ENCODE results near the gene PDE7B.
A peak's percentile ranks its signal among the peaks of the same experiment; 100 is the strongest.

PDE7B gene

GRCh38 chr6:135904666-135905065, 53.2 kb downstream of the PDE7B start:
- H3K27ac ChIP-seq (ENCODE audit: low read depth, low read length), result no peak overlapping the region
- H4K5ac ChIP-seq (ENCODE audit: low read length), result no peak overlapping the region
- H3K56ac ChIP-seq (ENCODE audit: low read length), result no peak overlapping the region
- no peak overlapping the region for H3K9ac ChIP-seq (ENCODE audit: low read length)
- no peak for DNase-seq
- no peak overlapping the region for H3K4me2 ChIP-seq (ENCODE audit: low read length)
- H3K4me1 ChIP-seq (ENCODE audit: control insufficient read depth, low read depth, low read length), result no peaks in the 10 kb centered on the region
- H2BK120ac ChIP-seq (ENCODE audit: low read depth, low read length), result no peak overlapping the region
- no peaks in the 10 kb centered on the region for H3K79me1 ChIP-seq (ENCODE audit: low read length)
- no peak overlapping the region for H2BK15ac ChIP-seq (replicated peaks; ENCODE audit: low read depth)
- H2BK5ac ChIP-seq (ENCODE audit: low read length), result no peak overlapping the region
- no peak overlapping the region for H4K8ac ChIP-seq (ENCODE audit: low read depth, low read length)
- H3K23ac ChIP-seq (ENCODE audit: low read length), result no peak overlapping the region
- WGBS (ENCODE audit: extremely low coverage, insufficient coverage, low lambda C conversion rate), result no CpG with 5 or more reads among the region's 2 CpGs
- no peaks in the 10 kb centered on the region for H3K79me2 ChIP-seq (ENCODE audit: control insufficient read depth, insufficient read depth, low read length)
- H3K18ac ChIP-seq (ENCODE audit: low read length), result no peak overlapping the region
- no peak overlapping the region for H3K4ac ChIP-seq (ENCODE audit: low read depth, low read length)
- no peaks in the 10 kb centered on the region for H3K36me3 ChIP-seq (ENCODE audit: control insufficient read depth, insufficient read depth, low read length)
- no peak overlapping the region for H3K4me3 ChIP-seq (ENCODE audit: low read length)
- no peaks in the 10 kb centered on the region for H3K27me3 ChIP-seq (ENCODE audit: insufficient read depth, low read length, poor library complexity)
- no peak overlapping the region for H2AK5ac ChIP-seq (ENCODE audit: low read length)

GRCh38 chr6:135905604-135906300, 54.3 kb downstream of the PDE7B start:
- Histone ChIP-seq H3K23ac (ENCODE audit: low read length) (no peak overlapping the region), H3K4me1 (ENCODE audit: control insufficient read depth, low read depth, low read length) (no peaks in the 10 kb centered on the region), H3K79me1 (ENCODE audit: low read length) (no peaks in the 10 kb centered on the region), H2BK120ac (ENCODE audit: low read depth, low read length) (no peak overlapping the region), H3K79me2 (ENCODE audit: control insufficient read depth, insufficient read depth, low read length) (no peaks in the 10 kb centered on the region), H2BK15ac (replicated peaks; ENCODE audit: low read depth) (no peak overlapping the region), H4K5ac (ENCODE audit: low read length) (no peak overlapping the region), H3K27ac (ENCODE audit: low read depth, low read length) (no peak overlapping the region), H3K56ac (ENCODE audit: low read length) (no peak overlapping the region), H3K27me3 (ENCODE audit: insufficient read depth, low read length, poor library complexity) (no peaks in the 10 kb centered on the region), H3K36me3 (ENCODE audit: control insufficient read depth, insufficient read depth, low read length) (no peaks in the 10 kb centered on the region), H3K18ac (ENCODE audit: low read length) (no peak overlapping the region), H3K9ac (ENCODE audit: low read length) (no peak overlapping the region), H4K8ac (ENCODE audit: low read depth, low read length) (no peak overlapping the region), H3K4me2 (ENCODE audit: low read length) (no peak overlapping the region), H2AK5ac (ENCODE audit: low read length) (no peak overlapping the region), H2BK5ac (ENCODE audit: low read length) (no peak overlapping the region), H3K4me3 (ENCODE audit: low read length) (no peak overlapping the region), H3K4ac (ENCODE audit: low read depth, low read length) (no peak overlapping the region)
- no CpG with 5 or more reads among the region's 18 CpGs for WGBS (ENCODE audit: extremely low coverage, insufficient coverage, low lambda C conversion rate)
- no peak for DNase-seq

GRCh38 chr6:135906542-135906941, 55.0 kb downstream of the PDE7B start:
- Histone ChIP-seq H3K4me1 (ENCODE audit: control insufficient read depth, low read depth, low read length) (no peaks in the 10 kb centered on the region), H3K23ac (ENCODE audit: low read length) (no peak overlapping the region), H3K56ac (ENCODE audit: low read length) (no peak overlapping the region), H4K5ac (ENCODE audit: low read length) (no peak overlapping the region), H3K4me2 (ENCODE audit: low read length) (no peak overlapping the region), H3K4me3 (ENCODE audit: low read length) (no peak overlapping the region), H2BK5ac (ENCODE audit: low read length) (no peak overlapping the region), H2AK5ac (ENCODE audit: low read length) (no peak overlapping the region), H3K36me3 (ENCODE audit: control insufficient read depth, insufficient read depth, low read length) (no peaks in the 10 kb centered on the region), H3K18ac (ENCODE audit: low read length) (no peak overlapping the region), H3K27ac (ENCODE audit: low read depth, low read length) (no peak overlapping the region), H3K79me1 (ENCODE audit: low read length) (no peaks in the 10 kb centered on the region), H3K79me2 (ENCODE audit: control insufficient read depth, insufficient read depth, low read length) (no peaks in the 10 kb centered on the region), H4K8ac (ENCODE audit: low read depth, low read length) (peak overlapping the region; percentile 65), H2BK120ac (ENCODE audit: low read depth, low read length) (no peak overlapping the region), H3K4ac (ENCODE audit: low read depth, low read length) (no peak overlapping the region), H3K9ac (ENCODE audit: low read length) (no peak overlapping the region), H2BK15ac (replicated peaks; ENCODE audit: low read depth) (no peak overlapping the region), H3K27me3 (ENCODE audit: insufficient read depth, low read length, poor library complexity) (no peaks in the 10 kb centered on the region)
- no CpG with 5 or more reads among the region's 3 CpGs for WGBS (ENCODE audit: extremely low coverage, insufficient coverage, low lambda C conversion rate)
- no peak for DNase-seq

DNA sequence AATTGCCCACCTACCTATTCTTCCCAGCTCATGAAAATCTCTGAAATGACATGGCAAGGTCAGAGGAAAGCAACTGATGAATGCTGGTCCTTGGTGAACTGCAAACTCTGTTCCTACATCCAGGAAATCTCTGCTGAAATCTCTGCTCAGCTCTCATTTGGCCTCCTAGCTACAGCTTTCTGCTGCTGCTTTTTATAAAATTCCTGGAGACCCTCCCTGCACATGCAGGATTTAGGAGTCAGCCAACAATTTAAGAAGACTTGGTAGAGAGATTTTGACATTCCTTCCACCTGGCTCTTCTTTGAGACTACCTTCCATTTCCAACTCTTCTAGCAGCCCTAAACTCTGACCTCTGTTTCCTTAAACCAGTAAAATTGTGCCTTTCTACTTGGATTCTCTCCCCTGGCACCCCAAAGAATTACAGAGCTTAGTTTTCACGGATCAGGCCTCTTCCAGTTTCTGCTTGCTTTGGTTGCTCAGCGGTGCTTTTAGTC, 55.5 kb downstream of the PDE7B start:
- no peak overlapping the region for H2BK15ac ChIP-seq (replicated peaks; ENCODE audit: low read depth)
- DNase-seq, result peak; percentile 13
- H3K23ac ChIP-seq (ENCODE audit: low read length), result no peak overlapping the region
- peak overlapping the region; percentile 65 for H4K8ac ChIP-seq (ENCODE audit: low read depth, low read length)
- H3K36me3 ChIP-seq (ENCODE audit: control insufficient read depth, insufficient read depth, low read length), result no peaks in the 10 kb centered on the region
- H3K4ac ChIP-seq (ENCODE audit: low read depth, low read length), result no peak overlapping the region
- no peak overlapping the region for H3K9ac ChIP-seq (ENCODE audit: low read length)
- H2AK5ac ChIP-seq (ENCODE audit: low read length), result no peak overlapping the region
- H3K56ac ChIP-seq (ENCODE audit: low read length), result no peak overlapping the region
- no peak overlapping the region for H3K4me2 ChIP-seq (ENCODE audit: low read length)
- H3K18ac ChIP-seq (ENCODE audit: low read length), result peak overlapping the region; percentile 22
- H3K27ac ChIP-seq (ENCODE audit: low read depth, low read length), result no peak overlapping the region
- no peaks in the 10 kb centered on the region for H3K79me1 ChIP-seq (ENCODE audit: low read length)
- H4K5ac ChIP-seq (ENCODE audit: low read length), result no peak overlapping the region
- no CpG with 5 or more reads among the region's 2 CpGs for WGBS (ENCODE audit: extremely low coverage, insufficient coverage, low lambda C conversion rate)
- H2BK120ac ChIP-seq (ENCODE audit: low read depth, low read length), result peak overlapping the region; percentile 9
- H3K4me3 ChIP-seq (ENCODE audit: low read length), result no peak overlapping the region
- H3K27me3 ChIP-seq (ENCODE audit: insufficient read depth, low read length, poor library complexity), result no peaks in the 10 kb centered on the region
- H3K4me1 ChIP-seq (ENCODE audit: control insufficient read depth, low read depth, low read length), result no peaks in the 10 kb centered on the region
- no peaks in the 10 kb centered on the region for H3K79me2 ChIP-seq (ENCODE audit: control insufficient read depth, insufficient read depth, low read length)
- H2BK5ac ChIP-seq (ENCODE audit: low read length), result no peak overlapping the region

- H3K79me2 ChIP-seq (ENCODE audit: control insufficient read depth, insufficient read depth, low read length), result no peaks in the 10 kb centered on the region
- no peak overlapping the region for H3K18ac ChIP-seq (ENCODE audit: low read length)
- no peak overlapping the region for H3K4me2 ChIP-seq (ENCODE audit: low read length)
- no peaks in the 10 kb centered on the region for H3K36me3 ChIP-seq (ENCODE audit: control insufficient read depth, insufficient read depth, low read length)
- WGBS (ENCODE audit: extremely low coverage, insufficient coverage, low lambda C conversion rate), result no CpG with 5 or more reads among the region's 9 CpGs
- no peak overlapping the region for H3K23ac ChIP-seq (ENCODE audit: low read length)
- peak; percentile 88 for DNase-seq
- no peak overlapping the region for H2BK120ac ChIP-seq (ENCODE audit: low read depth, low read length)
- no peak overlapping the region for H3K56ac ChIP-seq (ENCODE audit: low read length)
- no peak overlapping the region for H4K5ac ChIP-seq (ENCODE audit: low read length)
- no peak overlapping the region for H3K4ac ChIP-seq (ENCODE audit: low read depth, low read length)
- no peak overlapping the region for H3K4me3 ChIP-seq (ENCODE audit: low read length)
- no peaks in the 10 kb centered on the region for H3K4me1 ChIP-seq (ENCODE audit: control insufficient read depth, low read depth, low read length)
- H3K9ac ChIP-seq (ENCODE audit: low read length), result no peak overlapping the region
- H4K8ac ChIP-seq (ENCODE audit: low read depth, low read length), result no peak overlapping the region
- no peak overlapping the region for H2AK5ac ChIP-seq (ENCODE audit: low read length)
- H3K27ac ChIP-seq (ENCODE audit: low read depth, low read length), result no peak overlapping the region
- H2BK15ac ChIP-seq (replicated peaks; ENCODE audit: low read depth), result no peak overlapping the region
- no peaks in the 10 kb centered on the region for H3K79me1 ChIP-seq (ENCODE audit: low read length)
- no peak overlapping the region for H2BK5ac ChIP-seq (ENCODE audit: low read length)
- H3K27me3 ChIP-seq (ENCODE audit: insufficient read depth, low read length, poor library complexity), result no peaks in the 10 kb centered on the region
These were observed 58.4 kb downstream of the PDE7B start for GRCh38 chr6:135909737-135910387.
